Stimulated activated CD4-positive, alpha-beta T cell treated with anti-CD3 and anti-CD28 coated beads, TNF-alpha, amount 100 ng/mL, for 4 hours (primary cell): Measurements from ENCODE around the gene EXD2.
"Not testable (repeated sequence)": the region's sequence is repeated elsewhere in the genome, so short reads cannot be mapped to it uniquely, and the experiment has no call there.

Source experiments
- DNase-seq, 3 experiments: peaks; one replicate each; pipeline ENCODE4 v3.0.0-alpha.2; 2020; ENCODE audit warnings: low read depth in 3 of 3

Gene EXD2

DNA sequence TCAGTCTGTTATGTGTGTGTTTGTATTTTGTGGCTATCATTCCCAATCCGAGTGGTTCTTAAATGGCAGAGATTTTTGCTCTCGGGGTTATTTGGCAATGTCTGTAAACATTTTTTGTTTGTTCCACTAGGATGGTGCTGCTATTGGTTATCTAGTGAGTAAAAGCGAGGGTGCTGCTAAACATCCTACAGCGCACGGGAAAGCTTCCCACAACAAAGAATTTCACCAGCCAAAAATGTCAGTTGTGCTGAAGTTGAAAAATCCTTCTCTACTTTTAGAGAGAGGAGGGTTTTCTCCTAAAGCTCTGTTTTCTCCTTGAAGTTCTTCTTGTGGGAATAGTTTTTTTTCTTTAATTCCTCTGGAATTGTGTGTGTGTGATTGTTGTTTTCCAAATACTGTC is 2.4 kb downstream of the EXD2 start:
- DNase-seq: no peak

DNA sequence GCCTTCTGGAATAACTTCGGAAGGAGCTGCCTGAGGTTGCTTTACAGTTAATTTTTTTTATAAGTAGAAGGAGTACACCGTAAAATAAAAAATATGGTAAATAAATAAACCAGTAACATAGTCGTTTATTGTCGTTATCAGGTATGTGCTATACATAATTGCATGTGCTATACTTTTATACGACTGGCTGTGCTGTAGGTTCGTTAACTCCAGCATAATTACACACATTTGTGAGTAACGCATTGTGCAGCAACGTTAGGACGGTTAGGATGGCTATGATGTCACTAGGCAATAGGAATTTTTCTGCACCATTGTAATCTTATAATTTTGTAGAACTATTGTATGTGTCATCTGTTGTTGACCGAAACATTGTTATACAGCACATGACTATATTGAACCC is 8.5 kb downstream of the EXD2 start:
- DNase-seq: no peak

DNA sequence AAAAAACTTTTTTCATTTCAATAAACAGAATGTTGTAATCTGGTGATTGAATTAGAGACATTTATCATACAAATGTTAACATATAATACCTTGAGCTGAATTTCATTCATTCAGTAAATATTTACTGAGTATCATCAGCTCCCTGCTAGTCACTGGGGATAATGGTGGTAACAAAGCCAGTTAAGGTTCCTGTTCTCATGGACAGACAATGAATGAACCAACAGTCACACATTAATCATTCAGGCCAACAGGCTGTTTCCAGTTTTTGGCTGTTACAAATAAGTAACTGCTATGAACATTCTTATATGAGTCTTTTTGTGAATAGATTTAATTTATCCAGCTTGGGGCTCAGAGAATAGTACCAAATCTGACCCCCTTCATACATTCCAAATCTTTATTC is 13.5 kb downstream of the EXD2 start:
- no peak for DNase-seq

- no peak for DNase-seq
Observed at GRCh38 chr14:69207435-69208041, 16.2 kb downstream of the EXD2 start.

- DNase-seq: no peak
Observed at GRCh38 chr14:69208666-69209065, 17.4 kb downstream of the EXD2 start.

DNA sequence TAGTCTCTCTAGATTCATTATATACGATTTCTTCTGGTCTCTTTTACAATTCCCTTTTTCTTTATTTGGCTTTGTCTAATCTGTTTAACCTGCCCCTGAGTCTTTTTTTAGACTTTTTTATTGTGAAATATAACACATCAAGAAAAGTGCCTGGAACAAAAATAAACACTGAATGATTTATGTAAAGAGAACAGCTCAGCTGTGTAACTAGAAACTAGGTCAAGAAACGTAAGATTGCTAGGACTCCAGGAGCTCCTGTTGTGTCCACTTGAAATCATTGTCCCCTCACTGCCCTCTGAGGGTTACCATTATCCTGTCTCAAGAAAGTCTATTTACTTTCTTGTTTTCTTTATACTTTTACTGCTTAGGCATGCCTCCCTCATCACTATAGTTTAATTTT is 23.1 kb downstream of the EXD2 start:
- no peak for DNase-seq

GRCh38 chr14:69217663-69218062 is 26.4 kb downstream of the EXD2 start:
- DNase-seq: not testable (repeated sequence)

- DNase-seq: no peak
Observed at GRCh38 chr14:69224946-69225345, 33.6 kb downstream of the EXD2 start.

DNA sequence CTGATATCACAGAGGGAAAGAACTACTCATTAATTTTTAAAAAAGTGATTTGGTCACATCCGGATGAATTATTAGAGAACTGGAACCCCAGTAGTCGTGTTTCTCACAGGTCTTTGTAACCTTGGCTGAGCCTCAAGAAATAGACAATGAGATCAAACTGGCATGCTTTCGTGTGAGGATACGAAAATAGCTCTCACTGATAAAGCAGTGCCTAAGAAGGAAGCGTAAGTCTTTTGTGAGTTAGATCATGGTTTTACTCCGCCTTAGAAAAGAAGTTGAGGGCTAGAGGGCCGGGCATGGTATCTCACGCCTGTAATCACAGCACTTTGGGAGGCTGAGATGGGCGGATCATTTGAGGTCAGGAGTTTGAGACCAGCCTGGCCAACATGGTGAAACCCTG is 34.9 kb downstream of the EXD2 start:
- no peak for DNase-seq

DNA sequence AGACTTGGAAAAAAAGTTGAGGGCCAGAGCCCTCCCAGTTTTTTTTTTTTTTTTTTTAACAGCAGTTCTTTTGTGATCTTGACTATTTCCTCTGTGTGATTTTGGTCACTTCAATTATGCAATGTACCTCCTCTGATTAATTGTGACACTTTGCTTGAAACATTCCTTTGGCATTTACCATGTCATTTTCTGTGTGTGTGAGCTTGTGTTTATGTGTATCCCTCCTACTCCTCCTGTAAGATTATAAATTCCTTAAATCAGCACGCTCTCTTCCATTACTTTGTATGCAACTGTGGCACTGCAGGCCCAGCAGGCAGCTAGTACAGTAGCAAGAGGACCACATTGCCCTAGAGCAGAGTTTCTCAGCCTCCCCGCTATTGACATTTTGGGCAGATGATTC is 35.4 kb downstream of the EXD2 start:
- DNase-seq: no peak

GRCh38 chr14:69231486-69231885 is 40.2 kb downstream of the EXD2 start:
- DNase-seq: no peak

- DNase-seq: no peak
Observed at GRCh38 chr14:69232388-69232787, 41.1 kb downstream of the EXD2 start.

DNA sequence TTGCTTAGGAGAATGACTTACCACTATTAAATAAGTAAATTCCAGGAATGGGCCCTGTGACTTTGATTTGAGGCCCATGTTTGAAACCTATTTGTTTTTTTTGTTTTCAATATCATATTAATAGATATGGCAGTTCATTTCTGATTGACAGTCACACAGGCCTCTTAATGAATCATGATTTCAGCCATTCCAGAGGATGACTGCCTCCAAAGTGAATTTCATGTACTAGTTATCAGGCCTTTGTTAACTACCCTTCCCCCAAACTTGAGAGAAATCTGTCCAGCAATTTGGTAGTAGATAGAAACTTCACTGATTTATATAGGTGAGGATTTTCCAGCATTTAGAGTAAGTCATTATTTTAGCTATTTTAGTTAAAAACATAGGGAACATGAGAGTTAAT is 42.8 kb downstream of the EXD2 start:
- no peak for DNase-seq

DNA sequence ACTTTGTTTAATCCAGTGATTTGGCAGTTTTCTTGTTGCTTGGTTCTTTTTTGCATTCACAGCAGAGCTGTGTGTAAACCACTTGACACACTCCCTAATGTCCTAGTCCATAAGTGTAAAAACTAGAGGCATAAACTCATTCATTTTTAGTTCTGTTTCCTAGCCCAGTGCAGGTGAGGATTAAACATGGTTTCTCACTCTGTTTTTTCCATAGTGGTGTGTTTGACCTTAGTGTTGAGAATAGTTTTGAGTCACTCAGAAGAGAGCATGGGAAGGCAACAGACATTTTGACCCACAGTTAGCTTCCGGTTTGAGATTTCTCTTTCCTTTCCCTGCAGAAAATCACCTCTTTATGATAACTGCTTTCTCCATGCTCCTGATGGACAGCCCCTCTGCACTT is 44.4 kb downstream of the EXD2 start:
- no peak for DNase-seq

- no peak for DNase-seq
Observed at GRCh38 chr14:69237142-69237541, 45.8 kb downstream of the EXD2 start.

DNA sequence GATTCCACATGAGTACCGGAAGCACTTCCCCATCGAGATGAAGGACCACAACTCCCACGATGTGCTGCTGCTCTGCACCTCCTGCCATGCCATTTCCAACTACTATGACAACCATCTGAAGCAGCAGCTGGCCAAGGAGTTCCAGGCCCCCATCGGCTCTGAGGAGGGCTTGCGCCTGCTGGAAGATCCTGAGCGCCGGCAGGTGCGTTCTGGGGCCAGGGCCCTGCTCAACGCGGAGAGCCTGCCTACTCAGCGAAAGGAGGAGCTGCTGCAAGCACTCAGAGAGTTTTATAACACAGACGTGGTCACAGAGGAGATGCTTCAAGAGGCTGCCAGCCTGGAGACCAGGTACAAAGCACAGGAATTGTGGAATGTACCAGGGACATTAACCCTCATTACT is 46.3 kb downstream of the EXD2 start:
- no peak for DNase-seq

GRCh38 chr14:69238883-69239282 is 47.6 kb downstream of the EXD2 start:
- DNase-seq: no peak

DNA sequence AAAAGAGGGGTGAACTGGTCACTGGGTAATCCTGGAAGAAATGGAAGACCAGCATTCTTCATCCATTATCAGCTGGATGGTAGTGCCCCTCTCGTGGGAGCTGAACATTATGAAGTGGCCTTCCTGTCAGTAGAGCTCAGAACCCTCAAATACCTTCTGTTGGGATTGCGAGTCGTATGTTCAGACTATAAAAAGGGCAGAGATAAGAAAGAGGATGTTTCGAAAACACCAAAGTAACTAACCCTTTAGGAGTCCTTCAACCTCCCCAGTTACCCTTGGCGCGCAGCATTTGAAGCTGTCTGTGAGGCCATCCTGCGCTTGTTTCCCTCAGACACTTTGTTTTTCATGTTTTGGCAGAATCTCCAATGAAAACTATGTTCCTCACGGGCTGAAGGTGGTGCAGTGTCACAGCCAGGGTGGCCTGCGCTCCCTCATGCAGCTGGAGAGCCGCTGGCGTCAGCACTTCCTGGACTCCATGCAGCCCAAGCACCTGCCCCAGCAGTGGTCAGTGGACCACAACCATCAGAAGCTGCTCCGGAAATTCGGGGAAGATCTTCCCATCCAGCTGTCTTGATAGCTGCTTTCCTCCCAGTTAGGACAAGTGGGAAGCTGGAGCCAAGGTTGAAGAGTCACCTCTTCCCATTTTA is 49.4 kb downstream of the EXD2 start:
- DNase-seq: no peak

DNA sequence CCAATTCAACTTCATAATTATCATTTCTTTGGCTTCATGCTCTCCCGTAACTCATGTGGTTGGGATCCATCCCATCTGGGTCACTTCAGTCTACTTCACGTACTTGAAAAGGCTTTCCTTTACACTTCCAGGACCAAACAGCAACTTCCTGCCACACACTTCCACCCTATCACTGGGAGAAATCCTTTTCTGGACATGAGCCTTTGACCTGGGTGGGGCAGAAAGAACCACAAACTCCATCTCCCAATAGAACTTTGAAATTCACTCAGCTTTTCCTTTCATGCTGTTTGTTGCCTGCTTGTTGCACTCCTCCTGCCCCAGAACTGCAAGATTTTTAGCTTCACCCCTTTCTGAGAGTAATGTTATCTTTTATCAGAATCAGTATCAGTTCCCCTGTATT is 50.3 kb downstream of the EXD2 start:
- DNase-seq: no peak

DNA sequence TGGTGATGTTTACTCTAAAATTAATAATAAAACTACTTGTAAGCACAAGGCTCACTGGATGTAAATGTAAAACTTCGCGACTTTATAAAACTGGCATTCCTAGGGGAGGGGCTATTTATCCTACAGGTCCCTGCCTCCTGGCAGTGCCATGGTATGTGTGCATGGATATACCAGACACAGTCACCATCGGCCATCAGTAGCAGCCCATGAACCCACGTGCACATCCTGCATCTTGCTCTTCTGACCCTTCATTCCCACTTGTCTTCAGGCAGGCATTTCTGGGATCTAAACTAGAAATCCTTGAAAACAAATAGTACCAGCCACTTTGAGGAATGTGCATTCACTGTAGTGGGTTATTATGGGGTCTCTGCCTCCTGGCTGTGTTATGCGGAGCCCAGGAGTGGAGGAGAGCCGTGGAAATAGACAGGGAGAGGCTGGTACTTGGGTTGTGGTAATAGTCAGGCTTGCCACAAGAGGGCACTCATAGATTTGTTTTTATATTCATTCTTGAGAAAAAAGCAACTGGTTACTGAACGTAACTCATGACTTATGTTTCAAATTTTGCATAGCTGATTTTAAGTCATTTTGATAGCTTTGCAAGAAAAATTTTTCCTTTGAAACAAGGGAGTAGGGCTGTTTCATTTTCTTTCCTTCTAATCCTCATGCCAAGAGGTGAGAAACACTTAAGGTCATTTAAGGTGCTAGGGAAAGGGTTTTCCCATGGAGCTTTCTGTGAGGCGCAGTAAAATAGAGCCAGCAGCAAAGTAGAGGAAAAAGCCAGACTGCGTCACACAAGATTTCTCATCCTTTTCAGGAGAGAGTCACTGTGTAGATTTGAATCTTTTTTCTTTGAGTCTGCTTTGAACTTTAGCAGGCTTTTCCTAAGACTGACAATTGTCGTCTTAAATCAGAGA is 51.3 kb downstream of the EXD2 start:
- peak in 2 of 3 experiments; percentile 11 to 13 for DNase-seq

GRCh38 chr14:69244946-69245345 is 53.6 kb downstream of the EXD2 start:
- no peak for DNase-seq

- no peak for DNase-seq
Observed at GRCh38 chr14:69246331-69246730, 55.0 kb downstream of the EXD2 start.
